SU-DHL-6 (cell line): ENCODE results near the gene GRIN2A.

ENCODE experiments used
- CTCF ChIP-seq: fragments of 200-600 bp; sonication (generic); IDR thresholded peaks from one replicate; pipeline ENCODE4 v1.5.1; 2017; ENCODE audit warnings: antibody characterized with exemption, mild to moderate bottlenecking, low read length, moderate library complexity; ENCODE audit not compliant: insufficient read depth, poor library complexity, severe bottlenecking
- EZH2phosphoT487 ChIP-seq: fragments of 200-600 bp; sonication (generic), shearing (Covaris generic); conservative IDR thresholded peaks from 2 replicates; pipeline ENCODE4 v1.6.1; 2018; ENCODE audit warnings: mild to moderate bottlenecking, antibody characterized with exemption, low read length, moderate library complexity, mixed read lengths

DNA sequence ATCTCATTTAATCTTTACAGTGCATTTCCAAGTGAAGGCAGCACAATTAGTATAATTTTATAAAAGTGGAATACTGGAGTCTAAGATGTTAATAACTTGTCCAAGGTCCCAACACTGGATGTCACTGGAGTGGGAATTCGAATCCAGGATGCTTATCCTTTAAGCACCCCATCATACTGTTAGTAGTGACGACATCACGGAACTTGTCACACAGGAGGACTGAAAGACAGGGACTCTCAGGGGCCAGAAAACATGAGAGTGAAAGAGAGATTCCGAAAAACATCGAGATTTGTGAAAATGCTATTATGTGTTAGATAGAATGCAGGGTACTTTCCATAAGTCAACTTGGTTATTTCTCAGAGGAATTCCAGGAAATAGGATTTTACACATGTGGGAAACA is 374.0 kb downstream of the GRIN2A start:
- TF ChIP-seq CTCF (no peak), EZH2phosphoT487 (no peak)
